Natural killer cell (primary cell): ENCODE data around the gene BCAS1. TPM values are rescaled to one million over a fixed set of nuclear protein-coding genes. Genes with fewer than 3 reads are reported as not detected.

Source experiments
- ATAC-seq, 3 donors: fragments of 150-1000 bp in 2 of 3; fragments of 200-7000 bp in 1 of 3; cut with Tn5 transposase; 1 replicate in 1 of 3; 2 replicates in 2 of 3; pipeline ENCODE4 v1.10.0; 2021; ENCODE audit warnings: mild to moderate bottlenecking in 2 of 3, moderate library complexity in 2 of 3
- DNase-seq, 2 donors: peaks; one replicate each; pipeline versions ENCODE4 v3.0.0 to v3.0.0-alpha.2; 2013 to 2021; ENCODE audit warnings: mixed read lengths in 1 of 2
- H3K27ac ChIP-seq: one replicate; pipeline ENCODE4 v1.5.1; 2013; ENCODE audit warnings: mild to moderate bottlenecking, low read length
- H3K27me3 ChIP-seq: one replicate; pipeline ENCODE4 v1.6.1; 2013; ENCODE audit warnings: low read length; ENCODE audit not compliant: control insufficient read depth, insufficient read depth
- H3K36me3 ChIP-seq: one replicate; pipeline ENCODE4 v1.6.1; 2013; ENCODE audit warnings: low read length; ENCODE audit not compliant: control insufficient read depth, insufficient read depth
- H3K4me1 ChIP-seq: one replicate; pipeline ENCODE4 v1.6.1; 2013; ENCODE audit warnings: low read length; ENCODE audit not compliant: control insufficient read depth, insufficient read depth
- H3K4me3 ChIP-seq: one replicate; pipeline ENCODE4 v1.5.1; 2013; ENCODE audit warnings: low read length
- H3K9me3 ChIP-seq: one replicate; pipeline ENCODE4 v1.6.1; 2013; ENCODE audit warnings: low read length; ENCODE audit not compliant: control insufficient read depth, insufficient read depth
- H3K27ac Mint-ChIP-seq, 2 donors: one replicate each; pipeline ENCODE4 v1.8.0; 2022; ENCODE audit warnings: mild to moderate bottlenecking in 2 of 2, mixed read lengths in 2 of 2, moderate library complexity in 1 of 2
- H3K27me3 Mint-ChIP-seq, 2 donors: one replicate each; pipeline ENCODE4 v1.8.0; 2022; ENCODE audit warnings: low read depth in 2 of 2, mixed read lengths in 2 of 2
- H3K36me3 Mint-ChIP-seq: one replicate; pipeline ENCODE4 v1.8.0; 2022; ENCODE audit warnings: mixed read lengths
- H3K4me1 Mint-ChIP-seq, 2 donors: one replicate each; pipeline ENCODE4 v1.8.0; 2022; ENCODE audit warnings: mixed read lengths in 2 of 2
- H3K4me3 Mint-ChIP-seq: one replicate; pipeline ENCODE4 v1.8.0; 2022; ENCODE audit warnings: mild to moderate bottlenecking, moderate library complexity, mixed read lengths
- H3K9me3 Mint-ChIP-seq, 2 donors: one replicate each; pipeline ENCODE4 v1.8.0; 2022; ENCODE audit warnings: mixed read lengths in 2 of 2
- WGBS: methylation state at CpG from one replicate; pipeline ENCODE4 v1.1.7; 2013; ENCODE audit warnings: missing lambda C conversion rate; ENCODE audit not compliant: insufficient coverage; 5-methylcytosine and 5-hydroxymethylcytosine counted together
- intact Hi-C: fragments of 100-400 bp; cut with micrococcal nuclease; formaldehyde crosslinking; loops from one replicate; pipeline ENCODE4 v1.14.2; 2022
- total RNA-seq, 4 donors: library from RNA; stranded (reverse); fragments of 120-200 nt in 1 of 4; gene quantifications; one replicate each; pipeline versions ENCODE4 v1.2.3 to v1.2.4, GENCODE V29; 2013 to 2022
- TF ChIP-seq, protein P1 (sequence below): fragments of 200-600 bp; IDR thresholded peaks from one replicate; pipeline ENCODE4 v1.8.0; 2022; ENCODE audit warnings: antibody characterized with exemption

BCAS1 gene
- total RNA-seq, 3 donors from 2014 or later (not counting 1 experiment from before 2014, with no cell fraction given) = 0.31 to 1.2 (median 0.68) TPM

DNA sequence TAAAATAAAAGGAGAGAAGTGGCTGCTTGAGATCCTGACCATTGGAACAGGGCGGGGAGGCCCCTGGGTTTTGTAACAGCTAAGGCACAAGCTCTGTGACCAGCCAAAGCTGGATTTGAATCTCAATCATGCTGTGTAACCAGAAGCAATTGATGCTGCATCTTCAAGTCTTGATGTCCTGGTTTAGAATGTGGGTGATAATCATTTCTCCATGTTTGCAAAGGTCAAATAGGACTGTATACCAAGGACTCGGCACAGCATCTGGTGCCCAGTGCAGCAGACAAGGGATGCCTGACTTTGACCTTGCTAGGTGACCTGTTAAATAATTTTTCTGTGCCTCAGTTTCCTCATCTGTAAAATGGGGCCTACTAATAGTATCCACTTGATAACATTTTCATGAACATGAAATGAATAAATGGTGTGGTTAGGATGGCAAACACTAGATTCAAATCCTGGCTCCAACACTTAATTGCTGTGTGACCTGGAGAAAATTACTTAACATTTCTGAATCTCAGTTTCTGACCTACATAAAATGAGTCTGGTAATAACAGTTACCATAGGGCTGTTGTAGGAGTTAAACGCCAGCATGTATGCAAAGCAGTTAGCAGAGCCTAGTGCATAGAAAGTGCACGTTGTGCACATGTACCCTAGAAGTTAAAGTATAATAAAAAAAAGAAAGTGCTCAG lies 46.3 kb upstream of the BCAS1 start:
- Mint-ChIP-seq H3K9me3 (no peaks in the 10 kb centered on the region), H3K27me3 (peaks cover 0 to 3% of the 10 kb centered on the region in 2 donors), H3K4me1 (no peaks in the 10 kb centered on the region), H3K27ac (no peak overlapping the region), H3K4me3 (no peak overlapping the region), H3K36me3 (no peaks in the 10 kb centered on the region)
- Histone ChIP-seq H3K4me1 (no peaks in the 10 kb centered on the region), H3K27me3 (no peaks in the 10 kb centered on the region), H3K4me3 (no peak overlapping the region), H3K36me3 (no peaks in the 10 kb centered on the region), H3K27ac (no peak overlapping the region), H3K9me3 (no peaks in the 10 kb centered on the region)
- intact Hi-C loops = no loop called here
- no peak for ATAC-seq
- whole genome bisulfite sequencing = 87% methylated on average over 4 of the region's 4 CpGs
- TF ChIP-seq, protein P1, sequence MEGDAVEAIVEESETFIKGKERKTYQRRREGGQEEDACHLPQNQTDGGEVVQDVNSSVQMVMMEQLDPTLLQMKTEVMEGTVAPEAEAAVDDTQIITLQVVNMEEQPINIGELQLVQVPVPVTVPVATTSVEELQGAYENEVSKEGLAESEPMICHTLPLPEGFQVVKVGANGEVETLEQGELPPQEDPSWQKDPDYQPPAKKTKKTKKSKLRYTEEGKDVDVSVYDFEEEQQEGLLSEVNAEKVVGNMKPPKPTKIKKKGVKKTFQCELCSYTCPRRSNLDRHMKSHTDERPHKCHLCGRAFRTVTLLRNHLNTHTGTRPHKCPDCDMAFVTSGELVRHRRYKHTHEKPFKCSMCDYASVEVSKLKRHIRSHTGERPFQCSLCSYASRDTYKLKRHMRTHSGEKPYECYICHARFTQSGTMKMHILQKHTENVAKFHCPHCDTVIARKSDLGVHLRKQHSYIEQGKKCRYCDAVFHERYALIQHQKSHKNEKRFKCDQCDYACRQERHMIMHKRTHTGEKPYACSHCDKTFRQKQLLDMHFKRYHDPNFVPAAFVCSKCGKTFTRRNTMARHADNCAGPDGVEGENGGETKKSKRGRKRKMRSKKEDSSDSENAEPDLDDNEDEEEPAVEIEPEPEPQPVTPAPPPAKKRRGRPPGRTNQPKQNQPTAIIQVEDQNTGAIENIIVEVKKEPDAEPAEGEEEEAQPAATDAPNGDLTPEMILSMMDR = no peak
- DNase-seq = no peak

DNA sequence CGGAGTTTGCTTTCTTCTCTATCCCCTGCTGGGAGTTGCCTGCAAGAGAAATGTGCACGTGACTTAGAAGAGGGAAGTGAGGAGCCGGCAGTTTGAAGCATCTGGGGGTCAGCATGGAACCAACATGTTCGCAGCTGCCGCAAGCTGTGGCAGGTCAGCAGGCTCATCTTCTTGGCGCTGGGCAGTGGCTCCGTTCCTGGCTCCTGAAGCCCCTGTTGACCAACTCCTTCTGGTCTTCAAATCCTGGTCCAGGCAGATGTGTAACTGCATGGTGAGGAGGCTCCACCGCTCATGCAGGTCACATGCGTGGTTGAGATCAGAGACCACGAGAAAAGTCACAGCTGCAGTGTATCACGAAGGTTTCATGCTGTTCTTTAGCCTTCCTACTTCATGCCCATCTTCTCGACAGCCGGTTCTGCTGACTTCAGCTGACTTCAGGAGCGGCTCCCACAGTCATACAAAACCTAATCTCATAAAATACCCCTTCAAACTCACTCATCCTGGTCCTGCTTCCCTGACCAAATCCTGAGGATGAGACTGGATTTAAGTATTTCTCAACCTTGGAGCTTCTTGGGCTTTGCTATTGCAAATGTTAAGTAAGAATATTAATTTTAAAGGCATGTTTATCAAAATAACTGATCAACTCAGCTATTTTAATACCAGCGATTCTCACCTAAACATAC lies 44.9 kb upstream of the BCAS1 start:
- 59% methylated on average over 14 of the region's 15 CpGs for WGBS
- Mint-ChIP-seq H3K4me1 (no peaks in the 10 kb centered on the region), H3K27me3 (peaks cover 0 to 3% of the 10 kb centered on the region in 2 donors), H3K36me3 (no peaks in the 10 kb centered on the region), H3K27ac (no peak overlapping the region), H3K4me3 (no peak overlapping the region), H3K9me3 (no peaks in the 10 kb centered on the region)
- ATAC-seq (no peak), DNase-seq (no peak)
- Histone ChIP-seq H3K9me3 (no peaks in the 10 kb centered on the region), H3K27me3 (no peaks in the 10 kb centered on the region), H3K27ac (no peak overlapping the region), H3K4me1 (no peaks in the 10 kb centered on the region), H3K36me3 (no peaks in the 10 kb centered on the region), H3K4me3 (no peak overlapping the region)
- intact Hi-C loops = no loop called here
- TF ChIP-seq, protein P1 = no peak

DNA sequence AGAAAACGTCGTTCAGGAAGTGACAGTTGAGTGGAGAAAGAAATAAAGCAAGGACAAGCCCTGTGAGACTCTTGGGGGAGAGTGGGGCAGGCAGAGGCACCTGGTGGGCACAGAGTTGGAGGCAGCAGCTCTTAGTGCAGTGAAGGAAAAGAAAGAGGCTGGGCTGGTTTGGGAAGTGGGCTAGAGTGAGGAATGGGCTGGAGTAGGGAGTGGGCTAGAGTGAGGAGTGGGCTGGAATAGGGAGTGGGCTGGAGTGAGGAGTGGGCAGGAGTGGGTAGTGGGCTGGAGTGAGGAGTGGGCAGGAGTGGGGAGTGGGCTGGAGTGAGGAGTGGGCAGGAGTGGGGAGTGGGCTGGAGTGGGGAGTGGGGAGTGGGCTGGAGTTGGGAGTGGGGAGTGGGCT lies 43.7 kb upstream of the BCAS1 start:
- H3K27ac Mint-ChIP-seq = no peak overlapping the region
- H3K36me3 ChIP-seq = no peaks in the 10 kb centered on the region
- no peaks in the 10 kb centered on the region for H3K27me3 Mint-ChIP-seq
- no peaks in the 10 kb centered on the region for H3K27me3 ChIP-seq
- DNase-seq (no peak), ATAC-seq (no peak)
- no peak overlapping the region for H3K4me3 Mint-ChIP-seq
- intact Hi-C loops = no loop called here
- H3K9me3 Mint-ChIP-seq = no peaks in the 10 kb centered on the region
- H3K36me3 Mint-ChIP-seq = no peaks in the 10 kb centered on the region
- TF ChIP-seq, protein P1 = no peak
- no peaks in the 10 kb centered on the region for H3K4me1 Mint-ChIP-seq
- WGBS = 78% methylated on average over 2 of the region's 2 CpGs
- H3K4me1 ChIP-seq = no peaks in the 10 kb centered on the region
- H3K9me3 ChIP-seq = no peaks in the 10 kb centered on the region
- H3K4me3 ChIP-seq = no peak overlapping the region
- H3K27ac ChIP-seq = no peak overlapping the region
